ENCODE results near the gene TNNI3K. TPM values are rescaled to one million over a fixed set of nuclear protein-coding genes. Genes with fewer than 3 reads are reported as not detected.
A peak's percentile ranks its signal among the peaks of the same experiment; 100 is the strongest.

TNNI3K gene
- total and polyA plus RNA-seq, 2 of the 8 experiments (the other 6 are each of a cell fraction or from before 2014, with no cell fraction given) = 0.41 to 0.48 TPM

- Histone ChIP-seq H2BK15ac (ENCODE audit: low read length) (no peak overlapping the region), H2AK5ac (ENCODE audit: low read depth, low read length) (peak overlapping the region; percentile 39; the same call in 1 of the 2 replicates), H3K27ac (ENCODE audit: low read depth, low read length) (no peak overlapping the region), H3K9ac (replicated peaks in 1 of 4; ENCODE audit: extremely low read depth in 1 of 4, low read depth in 3 of 4, low read length in 3 of 4) (no peak overlapping the region), H2BK5ac (ENCODE audit: low read depth, low read length) (no peak overlapping the region), H3K23me2 (ENCODE audit: low read depth, low read length) (no peaks in the 10 kb centered on the region), H3K27me3 (replicated peaks in 1 of 4; ENCODE audit: control insufficient read depth in 3 of 4, extremely low read depth in 1 of 4, insufficient read depth in 3 of 4, low read length in 3 of 4) (no peaks in the 10 kb centered on the region), H2BK12ac (ENCODE audit: low read depth, low read length) (no peak overlapping the region), H3K4me2 (ENCODE audit: insufficient read depth in 1 of 2, low read depth in 2 of 2, low read length in 2 of 2) (no peak overlapping the region), H4K91ac (replicated peaks; ENCODE audit: insufficient read length, low read length) (no peak overlapping the region), H2BK20ac (ENCODE audit: low read length) (no peak overlapping the region), H3K18ac (ENCODE audit: extremely low read depth, low read length) (no peak overlapping the region), H3K14ac (ENCODE audit: insufficient read length) (no peak overlapping the region), H3K36me3 (ENCODE audit: control insufficient read depth in 2 of 4, insufficient read depth in 4 of 4, low read length in 3 of 4) (no peaks in the 10 kb centered on the region), H3K4ac (replicated peaks; ENCODE audit: insufficient read length, low read depth, low read length) (no peak overlapping the region), H3K9me3 (ENCODE audit: insufficient read depth in 2 of 2, low read depth in 1 of 2, low read length in 1 of 2) (no peaks in the 10 kb centered on the region), H3K79me2 (ENCODE audit: control insufficient read depth in 1 of 2, insufficient read depth in 2 of 2, low read length in 2 of 2) (no peaks in the 10 kb centered on the region), H3K4me1 (replicated peaks in 1 of 4; ENCODE audit: control insufficient read depth in 3 of 4, insufficient read depth in 4 of 4, low read length in 3 of 4) (no peaks in the 10 kb centered on the region), H4K8ac (ENCODE audit: extremely low read depth, insufficient read depth, low read length) (no peak overlapping the region), H3K56ac (replicated peaks; ENCODE audit: insufficient read length, low read depth, low read length) (no peak overlapping the region), H3K4me3 (ENCODE audit: extremely low read depth in 1 of 4, insufficient read depth in 2 of 4, low read depth in 3 of 4, low read length in 4 of 4) (no peak overlapping the region), H4K5ac (ENCODE audit: insufficient read length, low read depth, low read length) (no peak overlapping the region), H3K23ac (ENCODE audit: insufficient read length) (no peak overlapping the region), H3K79me1 (ENCODE audit: low read depth, low read length) (no peaks in the 10 kb centered on the region), H4K20me1 (replicated peaks in 1 of 2; ENCODE audit: control insufficient read depth in 1 of 2, insufficient read depth in 2 of 2, low read length in 2 of 2) (no peaks in the 10 kb centered on the region), H2AFZ (ENCODE audit: low read length) (no peak overlapping the region), H2BK120ac (replicated peaks; ENCODE audit: low read depth, low read length) (no peak overlapping the region)
- POLR2A ChIA-PET (ENCODE audit: partially characterized antibody) = no interaction called here
- WGBS, 2 experiments (ENCODE audit: extremely low coverage in 1 of 2, insufficient coverage in 1 of 2, insufficient read length in 1 of 2, insufficient replicate concordance in 2 of 2, low coverage in 1 of 2, low lambda C conversion rate in 2 of 2, missing lambda C conversion rate in 1 of 2) = 93% methylated on average over 6 of the region's 6 CpGs; no CpG with 5 or more reads in 1 of the 2 experiments
- no peak for FAIRE-seq
- no peak for TF ChIP-seq RAD21 (IDR thresholded peaks at IDR 0.05 in 1 of 2, conservative IDR thresholded peaks at IDR 0.05 in 1 of 2; ENCODE audit: low read depth in 2 of 2, low read length in 2 of 2)
- no peak for TF ChIP-seq RXRA (IDR thresholded peaks at IDR 0.05; ENCODE audit: insufficient read depth, low read depth, low read length)
- no peak for TF ChIP-seq HDAC2 (IDR thresholded peaks at IDR 0.05; ENCODE audit: borderline replicate concordance in 1 of 2, low read depth in 2 of 2, low read length in 2 of 2)
- no peak for TF ChIP-seq RNF2 (IDR thresholded peaks at IDR 0.05; ENCODE audit: borderline replicate concordance, low read depth, low read length, missing control alignments, poor library complexity, severe bottlenecking)
- no peak for TF ChIP-seq TAF1 (IDR thresholded peaks at IDR 0.05; ENCODE audit: low read depth, low read length)
- TF ChIP-seq MAX (IDR thresholded peaks at IDR 0.05) = no peak
- TF ChIP-seq POU5F1 (IDR thresholded peaks at IDR 0.05; ENCODE audit: low read depth, low read length) = no peak
- TF ChIP-seq HDAC6 (IDR thresholded peaks at IDR 0.05; ENCODE audit: low read depth, low read length) = no peak
- TF ChIP-seq GABPA (IDR thresholded peaks at IDR 0.05; ENCODE audit: borderline replicate concordance, insufficient read depth, low read length) = no peak
- no peak for TF ChIP-seq CHD2 (IDR thresholded peaks at IDR 0.05; ENCODE audit: low read length)
- no peak for TF ChIP-seq SP2 (IDR thresholded peaks at IDR 0.05; ENCODE audit: low read length)
- CTCF ChIA-PET (ENCODE audit: partially characterized antibody) = no interaction called here
- DNase-seq (ENCODE audit: low read depth in 1 of 2, low spot score in 2 of 2) = no peak
These were observed 89.7 kb downstream of the TNNI3K start for GRCh38 chr1:74324684-74325448.

Measured in H1 (cell line).